HG03060 (cell line): ENCODE data around the gene RAG2.
A peak's percentile ranks its signal among the peaks of the same experiment; 100 is the strongest.

Experiments used
- ATAC-seq: cut with Tn5 transposase; IDR thresholded peaks from one replicate; pipeline ENCODE4 v1.9.1; 2021; ENCODE audit warnings: low read depth, moderate number of reproducible peaks; ENCODE audit not compliant: unreplicated experiment

Gene RAG2

GRCh38 chr11:36601155-36601554 is 3.1 kb upstream of the RAG2 start:
- ATAC-seq: no peak

- ATAC-seq: no peak
These were observed 2.1 kb upstream of the RAG2 start for GRCh38 chr11:36600180-36600579.

GRCh38 chr11:36596880-36597279 is 1.2 kb downstream of the RAG2 start:
- ATAC-seq: no peak

GRCh38 chr11:36594316-36594989 is 3.6 kb downstream of the RAG2 start, which contains the start of gene IFTAP:
TSS of gene IFTAP (plus strand) at chr11:36594502. CDS start at chr11:36610104, 15,602 bp downstream.
- ATAC-seq: no peak

- ATAC-seq: no peak
These were observed 6.6 kb downstream of the RAG2 start for GRCh38 chr11:36591433-36591832.

GRCh38 chr11:36590513-36590912 is 7.5 kb downstream of the RAG2 start:
- ATAC-seq: no peak

GRCh38 chr11:36588099-36588498 is 9.9 kb downstream of the RAG2 start:
- no peak for ATAC-seq

GRCh38 chr11:36586543-36586942 is 11.5 kb downstream of the RAG2 start:
- no peak for ATAC-seq

GRCh38 chr11:36583667-36584066 is 14.4 kb downstream of the RAG2 start:
- ATAC-seq: no peak

GRCh38 chr11:36581536-36581935 is 16.5 kb downstream of the RAG2 start:
- no peak for ATAC-seq

GRCh38 chr11:36578458-36578857 is 19.6 kb downstream of the RAG2 start:
- no peak for ATAC-seq

- no peak for ATAC-seq
These were observed 20.2 kb downstream of the RAG2 start for GRCh38 chr11:36577859-36578258.

- no peak for ATAC-seq
These were observed 20.7 kb downstream of the RAG2 start for GRCh38 chr11:36577373-36577772.

- ATAC-seq: no peak
These were observed 23.6 kb downstream of the RAG2 start for GRCh38 chr11:36574486-36574885.

- ATAC-seq: no peak
These were observed 28.9 kb downstream of the RAG2 start for GRCh38 chr11:36569095-36569494.

GRCh38 chr11:36567694-36568093 is 30.3 kb downstream of the RAG2 start, which contains the start of gene RAG1:
TSS of gene RAG1 (plus strand) at chr11:36568007. CDS start at chr11:36573305, 5,298 bp downstream.
- no peak for ATAC-seq

- no peak for ATAC-seq
These were observed 31.5 kb downstream of the RAG2 start for GRCh38 chr11:36566407-36567053.

- no peak for ATAC-seq
These were observed 32.9 kb downstream of the RAG2 start for GRCh38 chr11:36565031-36565610.

GRCh38 chr11:36564376-36565030 is 33.5 kb downstream of the RAG2 start:
- ATAC-seq: no peak

- peak; percentile 98 for ATAC-seq
These were observed 39.2 kb downstream of the RAG2 start for GRCh38 chr11:36558571-36559413.
